ENCODE data around the gene CYP19A1.

DNA sequence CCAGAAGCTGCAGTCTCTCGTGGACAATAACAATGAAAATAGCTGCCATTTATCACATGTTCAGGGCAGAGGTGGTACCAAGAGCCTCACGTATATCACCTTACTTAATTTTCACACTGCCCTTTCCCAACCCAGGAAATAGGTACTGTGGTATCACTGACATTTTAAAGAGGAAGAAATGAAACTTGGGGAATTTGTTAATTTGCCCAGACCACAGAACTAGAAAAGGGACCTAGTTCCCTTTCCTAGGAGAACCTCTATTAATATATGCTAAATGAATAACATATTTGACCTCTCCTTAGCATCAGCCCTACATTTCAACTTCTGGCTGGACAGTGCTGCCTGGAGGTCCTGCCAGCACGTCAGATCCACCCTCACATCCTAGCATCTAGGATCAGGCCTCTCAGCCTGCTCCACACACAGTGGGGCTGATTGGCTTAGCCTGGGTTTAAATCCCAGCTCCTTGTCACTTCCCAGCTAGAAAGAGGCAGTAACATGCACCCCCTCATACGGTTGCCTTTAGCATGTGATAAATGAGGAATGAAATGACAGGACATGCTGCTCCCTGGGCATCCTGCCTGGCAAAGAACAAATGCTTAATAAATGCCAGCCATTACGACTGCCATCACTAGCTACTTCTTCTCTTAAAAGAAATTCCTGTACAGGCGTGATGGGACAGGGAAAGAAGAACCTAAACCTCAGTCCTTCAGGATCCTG lies 148.6 kb downstream of the CYP19A1 start:
- TF ChIP-seq, protein P1, sequence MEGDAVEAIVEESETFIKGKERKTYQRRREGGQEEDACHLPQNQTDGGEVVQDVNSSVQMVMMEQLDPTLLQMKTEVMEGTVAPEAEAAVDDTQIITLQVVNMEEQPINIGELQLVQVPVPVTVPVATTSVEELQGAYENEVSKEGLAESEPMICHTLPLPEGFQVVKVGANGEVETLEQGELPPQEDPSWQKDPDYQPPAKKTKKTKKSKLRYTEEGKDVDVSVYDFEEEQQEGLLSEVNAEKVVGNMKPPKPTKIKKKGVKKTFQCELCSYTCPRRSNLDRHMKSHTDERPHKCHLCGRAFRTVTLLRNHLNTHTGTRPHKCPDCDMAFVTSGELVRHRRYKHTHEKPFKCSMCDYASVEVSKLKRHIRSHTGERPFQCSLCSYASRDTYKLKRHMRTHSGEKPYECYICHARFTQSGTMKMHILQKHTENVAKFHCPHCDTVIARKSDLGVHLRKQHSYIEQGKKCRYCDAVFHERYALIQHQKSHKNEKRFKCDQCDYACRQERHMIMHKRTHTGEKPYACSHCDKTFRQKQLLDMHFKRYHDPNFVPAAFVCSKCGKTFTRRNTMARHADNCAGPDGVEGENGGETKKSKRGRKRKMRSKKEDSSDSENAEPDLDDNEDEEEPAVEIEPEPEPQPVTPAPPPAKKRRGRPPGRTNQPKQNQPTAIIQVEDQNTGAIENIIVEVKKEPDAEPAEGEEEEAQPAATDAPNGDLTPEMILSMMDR (IDR thresholded peaks at IDR 0.05; ENCODE audit: low read depth, low read length), result no peak
- no peak for TF ChIP-seq EZH2phosphoT487 (IDR thresholded peaks at IDR 0.05; ENCODE audit: low read depth)

Data from OCI-LY3 (cell line).